ENCODE data around the gene TAOK1.

DNA sequence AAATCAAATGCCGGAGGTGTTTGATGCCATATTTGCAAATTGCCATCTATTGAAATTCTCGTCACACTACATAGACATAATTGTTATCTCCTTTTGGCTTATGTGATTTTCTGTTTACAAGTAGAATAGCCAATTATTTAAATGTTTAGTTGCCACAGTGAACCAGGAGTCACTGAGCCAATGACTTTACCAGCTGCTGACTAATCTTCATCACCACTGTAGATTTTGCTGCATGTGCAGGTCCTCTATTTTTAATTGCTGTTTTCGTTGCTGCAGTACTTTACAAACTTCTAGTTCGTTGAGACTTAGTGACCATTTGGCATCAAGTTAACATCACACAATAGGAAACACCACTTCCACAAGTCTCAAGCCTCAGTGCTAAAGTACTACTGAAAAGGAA is 153.9 kb downstream of the TAOK1 start:
- TF ChIP-seq, protein P1, sequence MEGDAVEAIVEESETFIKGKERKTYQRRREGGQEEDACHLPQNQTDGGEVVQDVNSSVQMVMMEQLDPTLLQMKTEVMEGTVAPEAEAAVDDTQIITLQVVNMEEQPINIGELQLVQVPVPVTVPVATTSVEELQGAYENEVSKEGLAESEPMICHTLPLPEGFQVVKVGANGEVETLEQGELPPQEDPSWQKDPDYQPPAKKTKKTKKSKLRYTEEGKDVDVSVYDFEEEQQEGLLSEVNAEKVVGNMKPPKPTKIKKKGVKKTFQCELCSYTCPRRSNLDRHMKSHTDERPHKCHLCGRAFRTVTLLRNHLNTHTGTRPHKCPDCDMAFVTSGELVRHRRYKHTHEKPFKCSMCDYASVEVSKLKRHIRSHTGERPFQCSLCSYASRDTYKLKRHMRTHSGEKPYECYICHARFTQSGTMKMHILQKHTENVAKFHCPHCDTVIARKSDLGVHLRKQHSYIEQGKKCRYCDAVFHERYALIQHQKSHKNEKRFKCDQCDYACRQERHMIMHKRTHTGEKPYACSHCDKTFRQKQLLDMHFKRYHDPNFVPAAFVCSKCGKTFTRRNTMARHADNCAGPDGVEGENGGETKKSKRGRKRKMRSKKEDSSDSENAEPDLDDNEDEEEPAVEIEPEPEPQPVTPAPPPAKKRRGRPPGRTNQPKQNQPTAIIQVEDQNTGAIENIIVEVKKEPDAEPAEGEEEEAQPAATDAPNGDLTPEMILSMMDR (IDR thresholded peaks at IDR 0.05) = no peak
- TF ChIP-seq EP300 (IDR thresholded peaks at IDR 0.05) = no peak
- TF ChIP-seq POLR2AphosphoS5 (IDR thresholded peaks at IDR 0.05) = no peak
- TF ChIP-seq POLR2A (IDR thresholded peaks at IDR 0.05) = no peak
